Astrocyte (in vitro differentiated cells and primary cell): ENCODE results near the gene TFIP11.

ENCODE experiments used
- CTCF ChIP-seq: IDR thresholded peaks from 2 replicates; pipeline ENCODE4 v1.5.1; 2011; ENCODE audit warnings: low read depth, mild to moderate bottlenecking, inconsistent platforms, low read length, moderate library complexity; ENCODE audit not compliant: insufficient read depth
- EZH2 ChIP-seq: IDR thresholded peaks from 2 replicates; pipeline ENCODE4 v1.6.1; 2012; ENCODE audit warnings: mild to moderate bottlenecking, low read length, inconsistent platforms; ENCODE audit not compliant: insufficient read depth

- TF ChIP-seq CTCF = no peak
- TF ChIP-seq EZH2 = no peak
These were observed 8.5 kb downstream of the TFIP11 start for GRCh38 chr22:26503758-26504157.
